Prostate gland (tissue), 2 donors: ENCODE data around the gene ARL15.

Experiments
- CTCF ChIP-seq, 4 experiments: fragments of 200-600 bp in 2 of 4; fragments of 450-650 bp in 2 of 4; sonication (generic) in 2 of 4; IDR thresholded peaks; 1 replicate in 3 of 4; 2 replicates in 1 of 4; pipeline ENCODE4 v1.5.1; 2016 to 2019; ENCODE audit warnings: antibody characterized with exemption in 4 of 4, mild to moderate bottlenecking in 2 of 4, moderate library complexity in 2 of 4
- POLR2A ChIP-seq: fragments of 450-650 bp; IDR thresholded peaks from one replicate; pipeline ENCODE4 v1.6.1; 2016; ENCODE audit warnings: antibody characterized with exemption, mild to moderate bottlenecking
- POLR2AphosphoS5 ChIP-seq: sonication (generic); formaldehyde crosslinking; IDR thresholded peaks from one replicate; pipeline ENCODE4 v1.6.1; 2017; ENCODE audit warnings: antibody characterized with exemption

- TF ChIP-seq POLR2A (no peak), POLR2AphosphoS5 (no peak), CTCF (IDR thresholded peaks at IDR 0.05) (no peak)
These were observed 6.3 kb downstream of the ARL15 start for GRCh38 chr5:54304040-54304439.
